K562 (cell line): ENCODE measurements around the gene POR. TPM values are rescaled to one million over a fixed set of nuclear protein-coding genes. Genes with fewer than 3 reads are reported as not detected.

Experiments
- AFF4 ChIP-seq: sonication (generic); formaldehyde crosslinking; IDR thresholded peaks from 2 replicates; pipeline ENCODE4 v1.8.0; 2023; ENCODE audit warnings: mild to moderate bottlenecking, missing genetic modification reagents
- BRD4 ChIP-seq: fragments of 200-600 bp; sonication (generic); IDR thresholded peaks from 2 replicates; pipeline ENCODE4 v1.6.1; 2017; ENCODE audit warnings: inconsistent platforms
- FOSL1 ChIP-seq: fragments of 200-800 bp; sonication (Bioruptor generic); conservative IDR thresholded peaks from 2 replicates; pipeline ENCODE4 v1.6.1; 2016; ENCODE audit warnings: missing genetic modification characterization, missing compliant biosample characterization
- FOXK1 ChIP-seq: sonication (generic); formaldehyde crosslinking; IDR thresholded peaks from 2 replicates; pipeline ENCODE4 v1.8.0; 2022; ENCODE audit warnings: missing genetic modification reagents, mild to moderate bottlenecking, borderline replicate concordance
- FOXM1 ChIP-seq, 2 experiments: fragments of 450-650 bp in 1 of 2; sonication (generic) in 1 of 2; formaldehyde crosslinking in 1 of 2; IDR thresholded peaks; 2 replicates each; pipeline versions ENCODE4 v1.6.1 to v1.9.0; 2017 to 2022; ENCODE audit warnings: low read depth in 2 of 2, mild to moderate bottlenecking in 2 of 2, missing genetic modification reagents in 1 of 2, moderate library complexity in 1 of 2
- HCFC1 ChIP-seq: IDR thresholded peaks from 2 replicates; pipeline ENCODE4 v1.6.1; 2012; ENCODE audit warnings: low read depth, low read length, improper control_type of control experiment
- HDAC2 ChIP-seq: fragments of 450-650 bp; IDR thresholded peaks from 2 replicates; pipeline ENCODE4 v1.6.1; 2016; ENCODE audit warnings: mild to moderate bottlenecking
- HMG20A ChIP-seq: fragments of 450-650 bp; formaldehyde crosslinking; conservative IDR thresholded peaks from 2 replicates; pipeline ENCODE4 v1.4.0; 2020; ENCODE audit warnings: mild to moderate bottlenecking, mixed read lengths
- HMG20B ChIP-seq: fragments of 250-450 bp; sonication (Bioruptor Pico); IDR thresholded peaks from 2 replicates; pipeline ENCODE4 v1.5.0; 2021; ENCODE audit warnings: mild to moderate bottlenecking
- HNRNPL ChIP-seq: fragments of 200-400 bp; formaldehyde crosslinking; IDR thresholded peaks from 2 replicates; pipeline ENCODE4 v1.6.1; 2017; ENCODE audit warnings: low read depth, mild to moderate bottlenecking, low read length
- KAT7 ChIP-seq: sonication (generic); formaldehyde crosslinking; IDR thresholded peaks from 2 replicates; pipeline ENCODE4 v1.8.0; 2022; ENCODE audit warnings: missing genetic modification reagents, mild to moderate bottlenecking, borderline replicate concordance
- KDM2B ChIP-seq: fragments of 250-450 bp; sonication (Bioruptor Pico); IDR thresholded peaks from 2 replicates; pipeline ENCODE4 v1.8.0; 2021; ENCODE audit warnings: mild to moderate bottlenecking, moderate library complexity
- MYC ChIP-seq, 2 experiments: fragments of 250-450 bp in 1 of 2; sonication (Bioruptor Pico) in 1 of 2; IDR thresholded peaks; 2 replicates each; pipeline versions ENCODE4 v1.5.1 to v1.6.1; 2012 to 2021; ENCODE audit warnings: low read depth in 2 of 2, borderline replicate concordance in 1 of 2, improper control_type of control experiment in 1 of 2, low read length in 1 of 2, mild to moderate bottlenecking in 1 of 2, moderate library complexity in 1 of 2
- NELFE ChIP-seq: IDR thresholded peaks from 2 replicates; pipeline ENCODE4 v1.6.1; 2011; ENCODE audit warnings: mild to moderate bottlenecking; ENCODE audit not compliant: insufficient read depth, insufficient read length
- NFYB ChIP-seq: IDR thresholded peaks from 2 replicates; pipeline ENCODE4 v1.6.1; 2011; ENCODE audit warnings: mild to moderate bottlenecking, moderate library complexity; ENCODE audit not compliant: insufficient read length; ENCODE audit errors: extremely low read depth
- PHF21A ChIP-seq: fragments of 450-650 bp; IDR thresholded peaks from 2 replicates; pipeline ENCODE4 v1.6.1; 2017; ENCODE audit warnings: low read depth, borderline replicate concordance
- POLR3G ChIP-seq: IDR thresholded peaks from 2 replicates; pipeline ENCODE4 v1.6.1; 2011; ENCODE audit not compliant: insufficient read length, insufficient replicate concordance; ENCODE audit errors: extremely low read depth
- RAD51 ChIP-seq: fragments of 450-650 bp; IDR thresholded peaks from 2 replicates; pipeline ENCODE4 v1.7.1; 2016; ENCODE audit warnings: low read depth, mild to moderate bottlenecking, borderline replicate concordance
- SIN3B ChIP-seq: fragments of 450-650 bp; IDR thresholded peaks from 2 replicates; pipeline ENCODE4 v1.6.1; 2017; ENCODE audit warnings: low read depth, mild to moderate bottlenecking, moderate library complexity
- SP1 ChIP-seq: sonication (generic); formaldehyde crosslinking; IDR thresholded peaks from 2 replicates; pipeline ENCODE4 v1.8.1; 2022; ENCODE audit warnings: mild to moderate bottlenecking, missing genetic modification reagents
- ZHX1 ChIP-seq: fragments of 150-350 bp; conservative IDR thresholded peaks from 2 replicates; pipeline ENCODE4 v1.6.1; 2014; ENCODE audit warnings: low read length
- ZKSCAN3 ChIP-seq: fragments of 250-450 bp; sonication (Bioruptor Pico); IDR thresholded peaks from 2 replicates; pipeline ENCODE4 v1.4.0; 2020
- ZNF146 ChIP-seq: IDR thresholded peaks from one replicate; pipeline ENCODE4 v1.6.1; 2018; ENCODE audit warnings: missing compliant biosample characterization; ENCODE audit not compliant: unreplicated experiment
- polyA plus RNA-seq, 8 experiments: library from polyadenylated mRNA; depleted of rRNA in 4 of 8; stranded (reverse) in 5 of 8; unstranded in 3 of 8; fragments of >200 nt; fragmentation: Nextera tagmentation in 2 of 8; fragmentation: Illumina TruSeq in 1 of 8; extraction: Ambion mirVana in 2 of 8; extraction: Trizol in 1 of 8; gene quantifications; 2 replicates each; pipeline versions ENCODE4 v1.2.1 to v1.2.3, GENCODE V29; 2011 to 2014; ENCODE audit warnings: inconsistent platforms in 1 of 8, missing spikeins in 1 of 8
- total RNA-seq, 7 experiments: library from RNA; depleted of rRNA in 6 of 7; stranded (reverse); fragments of >200 nt in 6 of 7; fragmentation: Illumina TruSeq in 2 of 7; extraction: Trizol in 2 of 7; gene quantifications; 2 replicates each; pipeline versions ENCODE4 v1.2.1 to v1.2.3, GENCODE V29; 2011 to 2021; ENCODE audit warnings: low replicate concordance in 1 of 7

POR gene
- total and polyA plus RNA-seq, 9 of the 15 experiments (the other 6 are each of a cell fraction or from before 2014, with no cell fraction given), result 4.7 to 142 (median 40.8) TPM

- TF ChIP-seq RAD51, result no peak
- TF ChIP-seq BRD4, result no peak
- TF ChIP-seq FOXM1 (IDR thresholded peaks at IDR 0.05; ENCODE audit: low read depth), result no peak
- TF ChIP-seq FOXM1 (CRISPR knock-in tag; IDR thresholded peaks at IDR 0.05; ENCODE audit: low read depth), result 0 out of 2 replicates have a peak, but pooled peaks have one; percentile 58
- TF ChIP-seq NFYB, result no peak
- TF ChIP-seq ZKSCAN3 (CRISPR knock-in tag), result no peak
- 0 out of 2 replicates have a peak, but pooled peaks have one; percentile 43 for TF ChIP-seq FOSL1
- no peak for TF ChIP-seq NELFE
- no peak for TF ChIP-seq KAT7 (CRISPR knock-in tag)
- no peak for TF ChIP-seq ZNF146
- peak; percentile 55; the same call in 1 of the 2 replicates for TF ChIP-seq AFF4
- no peak for TF ChIP-seq KDM2B (CRISPR knock-in tag)
- no peak for TF ChIP-seq SP1
- no peak for TF ChIP-seq MYC (IDR thresholded peaks at IDR 0.05; ENCODE audit: low read depth, low read length)
- TF ChIP-seq MYC (CRISPR knock-in tag; IDR thresholded peaks at IDR 0.05; ENCODE audit: borderline replicate concordance, low read depth), result peak; percentile 62; the same call in 1 of the 2 replicates
- TF ChIP-seq HDAC2, result no peak
- TF ChIP-seq PHF21A, result no peak
- TF ChIP-seq SIN3B, result no peak
- TF ChIP-seq ZHX1, result no peak
- TF ChIP-seq FOXK1 (CRISPR knock-in tag), result no peak
- TF ChIP-seq HCFC1, result no peak
- no peak for TF ChIP-seq HMG20A (CRISPR knock-in tag)
- no peak for TF ChIP-seq POLR3G
- peak; percentile 33; the same call in 1 of the 2 replicates for TF ChIP-seq HNRNPL
- 0 out of 2 replicates have a peak, but pooled peaks have one; percentile 4 for TF ChIP-seq HMG20B
These were observed 78.9 kb downstream of the POR start (continued) for GRCh38 chr7:75993689-75994387.
